Epithelial cell of proximal tubule (primary cell): Measurements from ENCODE around the gene MT1F. TPM values are rescaled to one million over a fixed set of nuclear protein-coding genes. Genes with fewer than 3 reads are reported as not detected.

Source experiments
- DNase-seq: peaks from one replicate; pipeline ENCODE4 v3.0.0-alpha.2; 2011; ENCODE audit warnings: low read depth
- H3K4me3 ChIP-seq: 2 replicates; pipeline ENCODE4 v1.5.1; 2011; ENCODE audit warnings: low read depth, mild to moderate bottlenecking, low read length
- total RNA-seq: library from RNA; depleted of rRNA; stranded (reverse); fragments of >200 nt; gene quantifications from 2 replicates; pipeline ENCODE4 v1.2.3, GENCODE V29; 2015
- TF ChIP-seq, protein P1 (sequence below): conservative IDR thresholded peaks from 2 replicates; pipeline ENCODE4 v1.5.1; 2012; ENCODE audit warnings: low read depth, mild to moderate bottlenecking, low read length

MT1F gene
- total RNA-seq, 1 donor from 2014 or later: 95.8 TPM

DNA sequence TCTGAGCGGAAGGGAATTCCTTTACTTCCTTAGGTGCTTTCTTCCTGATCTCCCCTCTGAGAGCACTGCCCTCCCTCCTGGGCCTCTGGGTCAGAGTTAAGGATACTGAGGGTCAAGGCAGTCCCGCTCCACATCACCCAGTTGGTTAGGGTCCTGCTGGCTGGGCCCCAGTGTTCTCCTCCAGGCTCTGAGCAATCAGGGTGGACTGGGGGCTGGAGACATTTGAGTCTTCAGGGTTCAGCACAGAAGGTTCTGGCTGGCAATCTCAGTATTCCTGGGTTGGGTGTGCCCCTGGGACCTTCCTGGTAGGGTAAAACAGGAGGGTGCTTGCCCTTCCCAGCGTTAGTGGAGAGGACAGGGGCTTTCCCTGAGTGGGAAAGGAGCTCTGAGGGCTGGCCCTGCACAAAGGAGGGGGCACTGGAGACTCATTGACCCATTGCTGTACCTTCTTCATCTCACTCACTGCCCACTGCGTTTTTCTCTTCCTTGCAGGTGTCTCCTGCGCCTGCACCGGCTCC lies 24.9 kb upstream of the MT1F start:
- no peak for DNase-seq
- peak overlapping the region; percentile 60 for H3K4me3 ChIP-seq
- TF ChIP-seq, protein P1, sequence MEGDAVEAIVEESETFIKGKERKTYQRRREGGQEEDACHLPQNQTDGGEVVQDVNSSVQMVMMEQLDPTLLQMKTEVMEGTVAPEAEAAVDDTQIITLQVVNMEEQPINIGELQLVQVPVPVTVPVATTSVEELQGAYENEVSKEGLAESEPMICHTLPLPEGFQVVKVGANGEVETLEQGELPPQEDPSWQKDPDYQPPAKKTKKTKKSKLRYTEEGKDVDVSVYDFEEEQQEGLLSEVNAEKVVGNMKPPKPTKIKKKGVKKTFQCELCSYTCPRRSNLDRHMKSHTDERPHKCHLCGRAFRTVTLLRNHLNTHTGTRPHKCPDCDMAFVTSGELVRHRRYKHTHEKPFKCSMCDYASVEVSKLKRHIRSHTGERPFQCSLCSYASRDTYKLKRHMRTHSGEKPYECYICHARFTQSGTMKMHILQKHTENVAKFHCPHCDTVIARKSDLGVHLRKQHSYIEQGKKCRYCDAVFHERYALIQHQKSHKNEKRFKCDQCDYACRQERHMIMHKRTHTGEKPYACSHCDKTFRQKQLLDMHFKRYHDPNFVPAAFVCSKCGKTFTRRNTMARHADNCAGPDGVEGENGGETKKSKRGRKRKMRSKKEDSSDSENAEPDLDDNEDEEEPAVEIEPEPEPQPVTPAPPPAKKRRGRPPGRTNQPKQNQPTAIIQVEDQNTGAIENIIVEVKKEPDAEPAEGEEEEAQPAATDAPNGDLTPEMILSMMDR: no peak

DNA sequence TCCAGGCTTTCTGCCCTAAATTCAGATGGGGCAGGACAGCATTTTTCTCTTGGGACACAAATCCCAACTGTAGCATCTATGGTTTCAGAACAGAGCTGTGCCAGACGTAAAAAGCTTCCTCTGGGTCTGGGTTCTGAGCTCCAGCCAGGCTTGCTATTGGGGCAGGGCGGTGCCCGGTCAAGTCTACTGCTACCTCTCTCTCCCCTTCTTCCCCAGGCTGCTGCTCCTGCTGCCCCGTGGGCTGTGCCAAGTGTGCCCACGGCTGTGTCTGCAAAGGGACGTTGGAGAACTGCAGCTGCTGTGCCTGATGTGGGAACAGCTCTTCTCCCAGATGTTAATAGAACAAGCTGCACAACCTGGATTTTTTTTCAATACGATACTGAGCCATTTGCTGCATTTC lies 24.2 kb upstream of the MT1F start:
- H3K4me3 ChIP-seq: peak overlapping the region; percentile 60
- TF ChIP-seq, protein P1: no peak
- no peak for DNase-seq

DNA sequence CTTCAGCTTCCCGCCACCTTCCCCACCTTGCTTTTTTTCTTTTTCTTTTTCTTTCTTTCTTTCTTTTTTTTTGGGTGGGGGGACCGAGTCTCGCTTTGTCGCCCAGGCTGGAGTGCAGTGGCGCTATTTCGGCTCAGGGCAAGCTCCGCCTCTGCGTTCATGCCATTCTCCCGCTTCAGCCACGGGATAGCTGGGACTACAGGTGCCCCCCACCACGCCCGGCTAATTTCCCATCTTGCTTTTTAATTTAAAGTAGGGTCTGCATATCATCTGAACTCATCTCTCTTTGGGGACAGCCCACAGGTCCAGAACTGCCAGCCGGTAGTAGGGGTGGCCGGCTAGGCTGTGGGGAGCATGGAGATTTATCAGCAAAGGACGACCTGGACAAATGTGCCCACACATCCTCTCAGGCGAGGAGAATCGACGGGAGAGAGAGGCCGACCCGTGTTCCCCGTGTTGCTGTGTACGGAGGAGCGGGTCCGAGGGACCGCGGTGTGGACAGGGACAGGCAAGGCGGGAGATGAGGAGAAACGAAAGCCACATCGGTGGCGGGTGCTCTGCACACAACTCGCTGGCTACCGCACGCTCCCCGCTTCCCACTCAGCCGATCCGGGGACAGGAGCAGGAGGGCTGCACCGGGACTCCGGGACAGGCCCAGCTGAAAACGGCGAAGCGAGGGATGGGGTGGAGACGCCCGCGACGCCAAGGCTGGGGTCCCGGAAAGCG lies 22.9 kb upstream of the MT1F start:
- DNase-seq: no peak
- H3K4me3 ChIP-seq: no peak overlapping the region
- TF ChIP-seq, protein P1: no peak

DNA sequence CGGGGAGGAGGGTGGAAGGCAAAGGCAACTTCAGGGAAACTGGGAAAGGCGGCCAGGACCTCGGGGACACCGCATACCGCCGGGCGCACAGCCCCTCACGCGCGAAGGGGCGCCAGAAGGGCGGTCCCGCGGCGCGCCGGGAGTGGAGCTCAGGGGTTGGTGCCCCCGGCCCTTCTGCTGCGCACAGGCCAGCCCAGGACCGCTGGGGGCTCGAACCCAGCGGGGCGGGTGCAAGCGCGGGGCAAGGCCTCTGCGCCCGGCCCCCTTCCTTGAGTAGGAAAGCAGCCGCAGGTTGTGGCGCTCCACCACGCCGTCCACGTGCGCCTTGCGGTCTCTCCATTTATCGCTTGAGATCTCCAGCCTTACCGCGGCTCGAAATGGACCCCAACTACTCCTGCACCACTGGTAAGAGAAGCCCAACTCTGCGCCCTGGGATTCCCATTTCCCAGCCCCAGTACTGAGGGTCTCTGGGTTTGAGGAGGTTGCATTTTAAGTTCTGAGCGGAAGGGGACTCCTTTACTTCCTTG lies 22.3 kb upstream of the MT1F start:
- no peak overlapping the region for H3K4me3 ChIP-seq
- no peak for DNase-seq
- TF ChIP-seq, protein P1: no peak

DNA sequence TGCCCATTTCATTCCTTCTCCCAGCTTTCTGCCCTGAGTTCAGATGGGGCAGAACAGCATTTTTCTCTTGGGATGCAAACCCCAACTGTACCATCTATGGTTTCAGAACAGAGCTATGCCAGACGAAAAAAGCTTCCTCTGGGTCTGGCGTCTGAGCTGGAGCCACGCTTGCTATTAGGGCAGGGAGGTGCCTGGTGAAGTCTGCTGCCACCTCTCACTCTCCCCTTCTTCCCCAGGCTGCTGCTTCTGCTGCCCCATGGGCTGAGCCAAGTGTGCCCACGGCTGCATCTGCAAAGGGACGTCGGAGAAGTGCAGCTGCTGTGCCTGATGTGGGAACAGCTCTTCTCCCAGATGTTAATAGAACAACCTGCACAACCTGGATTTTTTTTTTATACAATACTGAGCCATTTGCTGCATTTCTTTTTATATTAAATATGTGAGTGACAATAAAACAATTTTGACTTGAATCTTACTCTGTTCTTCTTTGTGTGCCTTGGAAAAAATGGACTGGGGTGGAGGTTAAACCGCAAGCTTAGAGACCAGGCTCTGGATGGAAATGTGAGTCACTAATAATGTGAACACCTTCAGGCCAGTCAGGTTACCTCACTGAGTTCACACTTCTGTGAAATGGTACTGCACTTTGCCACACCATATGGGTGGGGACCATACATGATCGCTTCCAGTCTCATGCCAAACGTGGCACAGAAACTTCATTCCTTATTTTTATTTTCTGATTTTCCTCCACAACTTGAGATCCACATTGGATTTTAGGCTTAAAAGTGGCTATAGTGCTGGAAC lies 20.9 kb upstream of the MT1F start:
- TF ChIP-seq, protein P1: no peak

DNA sequence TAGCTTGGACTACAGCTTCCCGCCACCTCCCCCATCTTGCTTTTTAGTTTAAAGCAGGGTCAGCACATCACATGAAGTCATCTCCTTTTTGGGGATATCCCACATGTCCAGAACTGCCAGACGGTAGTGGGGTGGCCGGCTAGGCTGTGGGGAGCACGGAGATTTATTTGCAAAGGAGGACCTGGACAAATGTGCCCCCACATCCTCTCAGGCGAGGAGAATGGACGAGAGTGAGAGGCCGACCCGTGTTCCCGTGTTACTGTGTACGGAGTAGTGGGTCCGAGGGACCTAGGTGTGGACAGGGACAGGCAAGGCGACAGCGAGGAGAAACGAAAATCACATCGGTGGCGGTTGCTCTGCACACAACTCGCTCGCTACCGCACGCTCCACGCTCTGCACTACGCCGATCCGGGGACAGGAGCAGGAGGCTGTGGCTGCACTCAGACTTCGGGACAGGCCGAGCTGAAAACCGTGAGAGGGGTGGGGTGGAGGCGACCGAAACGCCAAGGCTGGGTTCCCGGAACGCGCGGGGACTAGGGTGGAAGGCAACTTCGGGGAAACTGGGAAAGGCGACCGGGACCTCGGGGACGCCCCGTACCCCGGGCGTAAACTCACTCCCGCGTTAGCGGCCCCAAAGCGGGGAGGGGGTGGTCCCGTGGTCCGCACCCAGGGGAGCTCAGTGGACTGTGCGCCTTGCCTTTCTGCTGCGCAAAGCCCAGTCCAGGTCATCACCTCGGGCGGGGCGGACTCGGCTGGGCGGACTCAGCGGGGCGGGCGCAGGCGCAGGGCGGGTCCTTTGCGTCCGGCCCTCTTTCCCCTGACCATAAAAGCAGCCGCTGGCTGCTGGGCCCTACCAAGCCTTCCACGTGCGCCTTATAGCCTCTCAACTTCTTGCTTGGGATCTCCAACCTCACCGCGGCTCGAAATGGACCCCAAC lies 19.7 kb upstream of the MT1F start, which contains the start of gene MT1A:
TSS of gene MT1A (plus strand) at position 853 of the 937 bp plus-strand sequence. CDS start at position 926, 73 bp downstream.
- no peak for DNase-seq
- peak within 1 kb of the TSS; percentile 59 for H3K4me3 ChIP-seq
- TF ChIP-seq, protein P1: no peak

More for the DNA sequence above, 20.9 kb upstream of the MT1F start:
- no peak for DNase-seq
- no peak overlapping the region for H3K4me3 ChIP-seq
